T-helper 22 cell (primary cell): Measurements from ENCODE around the gene HABP2.

Experiments
- DNase-seq: peaks from one replicate; pipeline ENCODE4 v3.0.0-alpha.2; 2020; ENCODE audit warnings: low read depth

Gene HABP2

GRCh38 chr10:113605268-113605978 lies 52.6 kb downstream of the HABP2 start:
- DNase-seq, result no peak

GRCh38 chr10:113609704-113610108 lies 56.9 kb downstream of the HABP2 start:
- DNase-seq, result no peak

GRCh38 chr10:113610631-113611601 lies 58.1 kb downstream of the HABP2 start:
- no peak for DNase-seq

GRCh38 chr10:113612154-113612553 lies 59.3 kb downstream of the HABP2 start:
- DNase-seq, result no peak

GRCh38 chr10:113613427-113613826 lies 60.6 kb downstream of the HABP2 start:
- no peak for DNase-seq

- no peak for DNase-seq
These were observed 61.3 kb downstream of the HABP2 start for GRCh38 chr10:113613977-113614690.

- no peak for DNase-seq
These were observed 63.6 kb downstream of the HABP2 start for GRCh38 chr10:113616244-113617074.

GRCh38 chr10:113617086-113617485 lies 64.2 kb downstream of the HABP2 start:
- DNase-seq, result no peak

GRCh38 chr10:113618338-113618737 lies 65.5 kb downstream of the HABP2 start:
- DNase-seq, result no peak

- DNase-seq, result no peak
These were observed 66.5 kb downstream of the HABP2 start for GRCh38 chr10:113619401-113619800.

GRCh38 chr10:113620511-113620910 lies 67.7 kb downstream of the HABP2 start:
- no peak for DNase-seq

- no peak for DNase-seq
These were observed 68.1 kb downstream of the HABP2 start for GRCh38 chr10:113620936-113621335.

- DNase-seq, result no peak
These were observed 68.9 kb downstream of the HABP2 start for GRCh38 chr10:113621799-113622198.

GRCh38 chr10:113622831-113623230 lies 70.0 kb downstream of the HABP2 start:
- no peak for DNase-seq

GRCh38 chr10:113625461-113626186 lies 72.8 kb downstream of the HABP2 start:
- no peak for DNase-seq

GRCh38 chr10:113626809-113627355 lies 74.0 kb downstream of the HABP2 start:
- no peak for DNase-seq

GRCh38 chr10:113627836-113628235 lies 75.0 kb downstream of the HABP2 start:
- no peak for DNase-seq

GRCh38 chr10:113628607-113629153 lies 75.8 kb downstream of the HABP2 start:
- DNase-seq, result no peak

- DNase-seq, result no peak
These were observed 78.2 kb downstream of the HABP2 start for GRCh38 chr10:113630929-113631533.
